Activated T-helper 1 cell treated with anti-CD3 and anti-CD28 coated beads, Interleukin-2, amount 50 U/mL, for 16 hours (primary cell): ENCODE data around the gene ATP6V1F.

Experiments used
- DNase-seq, 2 donors: peaks; one replicate each; pipeline ENCODE4 v3.0.0-alpha.2; 2020; ENCODE audit warnings: low read depth in 1 of 2, low spot score in 1 of 2

The ATP6V1F gene

GRCh38 chr7:128867241-128867640 is 4.6 kb downstream of the ATP6V1F start:
- DNase-seq, result no peak

GRCh38 chr7:128867842-128868623 is 5.4 kb downstream of the ATP6V1F start:
- no peak for DNase-seq

GRCh38 chr7:128868624-128869137 is 6.0 kb downstream of the ATP6V1F start:
- no peak for DNase-seq

GRCh38 chr7:128869138-128869943 is 6.7 kb downstream of the ATP6V1F start:
- peak in 1 of 2 donors; percentile 27 for DNase-seq

GRCh38 chr7:128869944-128870285 is 7.3 kb downstream of the ATP6V1F start:
- DNase-seq, result no peak

GRCh38 chr7:128871050-128871449 is 8.4 kb downstream of the ATP6V1F start:
- no peak for DNase-seq

GRCh38 chr7:128872394-128872824 is 9.8 kb downstream of the ATP6V1F start:
- DNase-seq, result no peak

- DNase-seq, result no peak
These were observed 10.6 kb downstream of the ATP6V1F start for GRCh38 chr7:128873234-128873633.

- DNase-seq, result no peak
These were observed 11.7 kb downstream of the ATP6V1F start for GRCh38 chr7:128874140-128875031.

GRCh38 chr7:128875523-128875948 is 12.9 kb downstream of the ATP6V1F start:
- no peak for DNase-seq

GRCh38 chr7:128876127-128876526 is 13.5 kb downstream of the ATP6V1F start:
- DNase-seq, result no peak

- no peak for DNase-seq
These were observed 13.9 kb downstream of the ATP6V1F start for GRCh38 chr7:128876586-128876977.

- no peak for DNase-seq
These were observed 14.5 kb downstream of the ATP6V1F start for GRCh38 chr7:128876978-128877755.

- no peak for DNase-seq
These were observed 15.1 kb downstream of the ATP6V1F start for GRCh38 chr7:128877756-128878120.

- no peak for DNase-seq
These were observed 15.8 kb downstream of the ATP6V1F start for GRCh38 chr7:128878226-128879105.

GRCh38 chr7:128879461-128879938 is 16.8 kb downstream of the ATP6V1F start:
- DNase-seq, result no peak

- DNase-seq, result no peak
These were observed 17.5 kb downstream of the ATP6V1F start for GRCh38 chr7:128879939-128880746.

- DNase-seq, result no peak
These were observed 18.3 kb downstream of the ATP6V1F start for GRCh38 chr7:128880791-128881457.
